Prostate gland (tissue), 2 donors: ENCODE results near the gene BCAP31. TPM values are rescaled to one million over a fixed set of nuclear protein-coding genes. Genes with fewer than 3 reads are reported as not detected.

Experiments
- DNase-seq: peaks from one replicate; pipeline ENCODE4 v3.0.0-alpha.2; 2019; ENCODE audit warnings: low spot score
- H3K27ac ChIP-seq, 2 donors: fragments of 200-600 bp; sonication (generic); 2 replicates each; pipeline ENCODE4 v1.5.1; 2017 to 2019
- H3K27me3 ChIP-seq: fragments of 200-600 bp; sonication (generic); replicated peaks from 2 replicates; pipeline ENCODE4 v1.5.1; 2019; ENCODE audit not compliant: insufficient read depth
- H3K36me3 ChIP-seq, 2 donors: fragments of 200-600 bp; sonication (generic); 1 replicate in 1 of 2; 2 replicates in 1 of 2; pipeline versions ENCODE4 v1.5.1 to v1.8.1; 2017 to 2019
- H3K4me1 ChIP-seq: fragments of 200-600 bp; sonication (generic); replicated peaks from 2 replicates; pipeline ENCODE4 v1.5.1; 2019
- H3K4me3 ChIP-seq, 2 donors: fragments of 200-600 bp; sonication (generic); 2 replicates each; pipeline ENCODE4 v1.5.1; 2017 to 2019
- H3K9me3 ChIP-seq: fragments of 200-600 bp; sonication (generic); 2 replicates; pipeline ENCODE4 v1.5.1; 2017
- CTCF ChIP-seq, 4 experiments: fragments of 200-600 bp in 2 of 4; fragments of 450-650 bp in 2 of 4; sonication (generic) in 2 of 4; IDR thresholded peaks; 1 replicate in 3 of 4; 2 replicates in 1 of 4; pipeline ENCODE4 v1.5.1; 2016 to 2019; ENCODE audit warnings: antibody characterized with exemption in 4 of 4, mild to moderate bottlenecking in 2 of 4, moderate library complexity in 2 of 4
- POLR2A ChIP-seq: fragments of 450-650 bp; IDR thresholded peaks from one replicate; pipeline ENCODE4 v1.6.1; 2016; ENCODE audit warnings: antibody characterized with exemption, mild to moderate bottlenecking
- POLR2AphosphoS5 ChIP-seq: sonication (generic); formaldehyde crosslinking; IDR thresholded peaks from one replicate; pipeline ENCODE4 v1.6.1; 2017; ENCODE audit warnings: antibody characterized with exemption
- WGBS: methylation state at CpG from one replicate; pipeline ENCODE4 v1.1.5; 2018; 5-methylcytosine and 5-hydroxymethylcytosine counted together
- intact Hi-C: fragments of 100-400 bp; cut with DNase I; formaldehyde crosslinking; loops from one replicate; pipeline ENCODE4 v1.14.2; 2022
- total RNA-seq, 2 donors: library from RNA; depleted of rRNA; stranded (reverse); fragments of >200 nt; gene quantifications; one replicate each; pipeline ENCODE4 v1.1.0, GENCODE V29; 2016

The BCAP31 gene
- total RNA-seq, 2 donors from 2014 or later = 144 to 244 TPM

- no peak for DNase-seq
- Histone ChIP-seq H3K9me3 (no peaks in the 10 kb centered on the region), H3K27me3 (no peaks in the 10 kb centered on the region), H3K4me3 (peak overlapping the region; percentile 33 to 42), H3K4me1 (no peaks in the 10 kb centered on the region), H3K27ac (peak overlapping the region; percentile 45 to 85), H3K36me3 (no peaks in the 10 kb centered on the region)
- intact Hi-C loops = no loop called here
- TF ChIP-seq CTCF (IDR thresholded peaks at IDR 0.05) (no peak), POLR2AphosphoS5 (no peak), POLR2A (no peak)
- WGBS = no CpG with 5 or more reads among the region's 57 CpGs
Measured at GRCh38 chrX:153688506-153688905, 35.7 kb downstream of the BCAP31 start.

- no peak for TF ChIP-seq POLR2A
- no peak for TF ChIP-seq CTCF (IDR thresholded peaks at IDR 0.05)
- no peak for TF ChIP-seq POLR2AphosphoS5
- intact Hi-C loops = no loop called here
- H3K4me1 ChIP-seq = no peaks in the 10 kb centered on the region
- WGBS = 0% methylated on average over 18 of the region's 69 CpGs
- no peaks in the 10 kb centered on the region for H3K9me3 ChIP-seq
- no peak overlapping the region for H3K4me3 ChIP-seq
- H3K27me3 ChIP-seq = no peaks in the 10 kb centered on the region
- no peak overlapping the region for H3K27ac ChIP-seq
- H3K36me3 ChIP-seq = no peaks in the 10 kb centered on the region
- no peak for DNase-seq
Measured at GRCh38 chrX:153688071-153688470, 36.1 kb downstream of the BCAP31 start.

GRCh38 chrX:153687121-153688039 lies 36.8 kb downstream of the BCAP31 start, which contains the start of gene SLC6A8:
TSS of gene SLC6A8 (plus strand) at chrX:153687926. CDS start at chrX:153688575, 649 bp downstream.
- TF ChIP-seq POLR2AphosphoS5 = no peak
- peak; percentile 44 for TF ChIP-seq POLR2A
- TF ChIP-seq CTCF (IDR thresholded peaks at IDR 0.05) = peak in 2 of 4 experiments; percentile 9 to 17
- intact Hi-C loops = no loop called here
- H3K9me3 ChIP-seq = no peaks in the 10 kb centered on the region
- H3K27ac ChIP-seq = peak within 1 kb of the TSS; percentile 54 to 85
- peak; percentile 65 for DNase-seq
- no peaks in the 10 kb centered on the region for H3K36me3 ChIP-seq
- peak within 1 kb of the TSS; percentile 33 to 42 for H3K4me3 ChIP-seq
- no peaks in the 10 kb centered on the region for H3K4me1 ChIP-seq
- 0% methylated on average over 8 of the region's 66 CpGs for WGBS
- H3K27me3 ChIP-seq = no peaks in the 10 kb centered on the region

GRCh38 chrX:153686711-153687110 lies 37.5 kb downstream of the BCAP31 start:
- no peak overlapping the region for H3K4me3 ChIP-seq
- H3K4me1 ChIP-seq = no peaks in the 10 kb centered on the region
- intact Hi-C loops = no loop called here
- 57% methylated on average over 7 of the region's 9 CpGs for WGBS
- no peaks in the 10 kb centered on the region for H3K9me3 ChIP-seq
- H3K27me3 ChIP-seq = no peaks in the 10 kb centered on the region
- no peak for DNase-seq
- TF ChIP-seq POLR2AphosphoS5 (no peak), CTCF (IDR thresholded peaks at IDR 0.05) (no peak), POLR2A (no peak)
- no peaks in the 10 kb centered on the region for H3K36me3 ChIP-seq
- H3K27ac ChIP-seq = no peak overlapping the region
